ENCODE results near the gene SMC2.

The SMC2 gene

GRCh38 chr9:104121022-104121421 is 26.9 kb downstream of the SMC2 start:
- Histone ChIP-seq H3K36me3 (ENCODE audit: control insufficient read depth in 2 of 2, insufficient read depth in 1 of 2, low read length in 2 of 2) (peaks cover 14 to 81% of the 10 kb centered on the region in 2 experiments), H3K4me3 (ENCODE audit: low read depth, low read length) (no peak overlapping the region), H3K4me1 (ENCODE audit: control insufficient read depth, insufficient read depth, low read length) (0 out of 2 replicates have a peak, but pooled peaks cover 5% of the 10 kb centered on the region), H3K27ac (ENCODE audit: extremely low read depth, low read depth, low read length) (no peak overlapping the region), H3K9me3 (ENCODE audit: control insufficient read depth, insufficient read depth, low read depth, low read length) (no peaks in the 10 kb centered on the region)
- POLR2A ChIA-PET, result interaction anchor here (1.2 kb wide), 1 partner anchor 27 kb away, joined by 5 read pairs; the partner anchor contains the start of gene SMC2
- CTCF ChIA-PET, result interaction anchor here (0.6 to 1.2 kb wide), 3 partner anchors 9 to 246 kb away, joined by 3 to 5 read pairs (median 3); no protein-coding TSS in a partner anchor
- TF ChIP-seq, protein P1, sequence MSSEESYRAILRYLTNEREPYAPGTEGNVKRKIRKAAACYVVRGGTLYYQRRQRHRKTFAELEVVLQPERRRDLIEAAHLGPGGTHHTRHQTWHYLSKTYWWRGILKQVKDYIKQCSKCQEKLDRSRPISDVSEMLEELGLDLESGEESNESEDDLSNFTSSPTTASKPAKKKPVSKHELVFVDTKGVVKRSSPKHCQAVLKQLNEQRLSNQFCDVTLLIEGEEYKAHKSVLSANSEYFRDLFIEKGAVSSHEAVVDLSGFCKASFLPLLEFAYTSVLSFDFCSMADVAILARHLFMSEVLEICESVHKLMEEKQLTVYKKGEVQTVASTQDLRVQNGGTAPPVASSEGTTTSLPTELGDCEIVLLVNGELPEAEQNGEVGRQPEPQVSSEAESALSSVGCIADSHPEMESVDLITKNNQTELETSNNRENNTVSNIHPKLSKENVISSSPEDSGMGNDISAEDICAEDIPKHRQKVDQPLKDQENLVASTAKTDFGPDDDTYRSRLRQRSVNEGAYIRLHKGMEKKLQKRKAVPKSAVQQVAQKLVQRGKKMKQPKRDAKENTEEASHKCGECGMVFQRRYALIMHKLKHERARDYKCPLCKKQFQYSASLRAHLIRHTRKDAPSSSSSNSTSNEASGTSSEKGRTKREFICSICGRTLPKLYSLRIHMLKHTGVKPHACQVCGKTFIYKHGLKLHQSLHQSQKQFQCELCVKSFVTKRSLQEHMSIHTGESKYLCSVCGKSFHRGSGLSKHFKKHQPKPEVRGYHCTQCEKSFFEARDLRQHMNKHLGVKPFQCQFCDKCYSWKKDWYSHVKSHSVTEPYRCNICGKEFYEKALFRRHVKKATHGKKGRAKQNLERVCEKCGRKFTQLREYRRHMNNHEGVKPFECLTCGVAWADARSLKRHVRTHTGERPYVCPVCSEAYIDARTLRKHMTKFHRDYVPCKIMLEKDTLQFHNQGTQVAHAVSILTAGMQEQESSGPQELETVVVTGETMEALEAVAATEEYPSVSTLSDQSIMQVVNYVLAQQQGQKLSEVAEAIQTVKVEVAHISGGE (tag by site-specific recombination; conservative IDR thresholded peaks at IDR 0.05; ENCODE audit: low read depth), result no peak
- TF ChIP-seq MZF1 (tag by site-specific recombination; IDR thresholded peaks at IDR 0.05; ENCODE audit: borderline replicate concordance), result no peak
- TF ChIP-seq, protein P2, sequence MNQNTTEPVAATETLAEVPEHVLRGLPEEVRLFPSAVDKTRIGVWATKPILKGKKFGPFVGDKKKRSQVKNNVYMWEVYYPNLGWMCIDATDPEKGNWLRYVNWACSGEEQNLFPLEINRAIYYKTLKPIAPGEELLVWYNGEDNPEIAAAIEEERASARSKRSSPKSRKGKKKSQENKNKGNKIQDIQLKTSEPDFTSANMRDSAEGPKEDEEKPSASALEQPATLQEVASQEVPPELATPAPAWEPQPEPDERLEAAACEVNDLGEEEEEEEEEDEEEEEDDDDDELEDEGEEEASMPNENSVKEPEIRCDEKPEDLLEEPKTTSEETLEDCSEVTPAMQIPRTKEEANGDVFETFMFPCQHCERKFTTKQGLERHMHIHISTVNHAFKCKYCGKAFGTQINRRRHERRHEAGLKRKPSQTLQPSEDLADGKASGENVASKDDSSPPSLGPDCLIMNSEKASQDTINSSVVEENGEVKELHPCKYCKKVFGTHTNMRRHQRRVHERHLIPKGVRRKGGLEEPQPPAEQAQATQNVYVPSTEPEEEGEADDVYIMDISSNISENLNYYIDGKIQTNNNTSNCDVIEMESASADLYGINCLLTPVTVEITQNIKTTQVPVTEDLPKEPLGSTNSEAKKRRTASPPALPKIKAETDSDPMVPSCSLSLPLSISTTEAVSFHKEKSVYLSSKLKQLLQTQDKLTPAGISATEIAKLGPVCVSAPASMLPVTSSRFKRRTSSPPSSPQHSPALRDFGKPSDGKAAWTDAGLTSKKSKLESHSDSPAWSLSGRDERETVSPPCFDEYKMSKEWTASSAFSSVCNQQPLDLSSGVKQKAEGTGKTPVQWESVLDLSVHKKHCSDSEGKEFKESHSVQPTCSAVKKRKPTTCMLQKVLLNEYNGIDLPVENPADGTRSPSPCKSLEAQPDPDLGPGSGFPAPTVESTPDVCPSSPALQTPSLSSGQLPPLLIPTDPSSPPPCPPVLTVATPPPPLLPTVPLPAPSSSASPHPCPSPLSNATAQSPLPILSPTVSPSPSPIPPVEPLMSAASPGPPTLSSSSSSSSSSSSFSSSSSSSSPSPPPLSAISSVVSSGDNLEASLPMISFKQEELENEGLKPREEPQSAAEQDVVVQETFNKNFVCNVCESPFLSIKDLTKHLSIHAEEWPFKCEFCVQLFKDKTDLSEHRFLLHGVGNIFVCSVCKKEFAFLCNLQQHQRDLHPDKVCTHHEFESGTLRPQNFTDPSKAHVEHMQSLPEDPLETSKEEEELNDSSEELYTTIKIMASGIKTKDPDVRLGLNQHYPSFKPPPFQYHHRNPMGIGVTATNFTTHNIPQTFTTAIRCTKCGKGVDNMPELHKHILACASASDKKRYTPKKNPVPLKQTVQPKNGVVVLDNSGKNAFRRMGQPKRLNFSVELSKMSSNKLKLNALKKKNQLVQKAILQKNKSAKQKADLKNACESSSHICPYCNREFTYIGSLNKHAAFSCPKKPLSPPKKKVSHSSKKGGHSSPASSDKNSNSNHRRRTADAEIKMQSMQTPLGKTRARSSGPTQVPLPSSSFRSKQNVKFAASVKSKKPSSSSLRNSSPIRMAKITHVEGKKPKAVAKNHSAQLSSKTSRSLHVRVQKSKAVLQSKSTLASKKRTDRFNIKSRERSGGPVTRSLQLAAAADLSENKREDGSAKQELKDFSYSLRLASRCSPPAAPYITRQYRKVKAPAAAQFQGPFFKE (tag by site-specific recombination; IDR thresholded peaks at IDR 0.05; ENCODE audit: borderline replicate concordance), result no peak
- TF ChIP-seq ZNF174 (tag by site-specific recombination; IDR thresholded peaks at IDR 0.05), result no peak
- TF ChIP-seq ZNF521 (tag by site-specific recombination; IDR thresholded peaks at IDR 0.05), result no peak
- TF ChIP-seq MYNN (tag by site-specific recombination; IDR thresholded peaks at IDR 0.05; ENCODE audit: borderline replicate concordance), result no peak
- no peak for TF ChIP-seq ZNF138 (tag by site-specific recombination; IDR thresholded peaks at IDR 0.05; ENCODE audit: borderline replicate concordance)
- TF ChIP-seq IKZF3 (tag by site-specific recombination; IDR thresholded peaks at IDR 0.05), result no peak
- no peak for TF ChIP-seq ZNF280D (tag by site-specific recombination; IDR thresholded peaks at IDR 0.05)

DNA sequence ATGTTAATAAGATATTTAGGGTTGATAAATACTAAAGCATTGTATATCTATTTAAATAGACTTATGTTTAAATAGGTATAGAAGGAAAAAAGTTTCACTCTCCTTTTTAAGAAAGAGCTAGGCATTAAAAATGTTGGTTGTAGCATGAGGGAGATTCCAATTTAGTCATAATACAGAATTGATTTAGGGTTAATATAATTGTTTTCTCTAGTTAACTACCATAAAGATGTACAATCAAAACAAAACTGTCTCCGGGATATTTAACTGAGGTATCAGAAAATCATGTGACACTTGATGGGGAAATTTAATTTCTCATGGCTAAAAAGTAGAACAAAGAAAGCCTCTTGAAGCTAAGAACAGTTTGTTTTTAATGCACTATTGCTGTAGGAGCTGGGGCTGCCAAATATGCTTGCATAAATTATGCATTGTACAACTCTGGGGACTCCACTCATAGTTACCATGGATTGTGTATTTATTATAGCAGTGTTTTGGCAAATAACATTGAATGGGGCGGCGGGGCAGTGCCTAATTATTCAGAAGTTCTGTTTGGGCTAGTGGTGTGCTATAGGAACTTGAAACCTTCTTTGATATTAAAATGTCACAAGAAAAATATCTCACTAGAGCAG is 44.2 kb downstream of the SMC2 start:
- POLR2A ChIA-PET, result no interaction called here
- CTCF ChIA-PET, result no interaction called here
- no peaks in the 10 kb centered on the region for H3K4me1 ChIP-seq (ENCODE audit: control insufficient read depth, insufficient read depth, low read length)
- H3K4me3 ChIP-seq (ENCODE audit: low read depth, low read length), result no peak overlapping the region
- H3K27ac ChIP-seq (ENCODE audit: extremely low read depth, low read depth, low read length), result no peak overlapping the region
- H3K9me3 ChIP-seq (ENCODE audit: control insufficient read depth, insufficient read depth, low read depth, low read length), result no peaks in the 10 kb centered on the region
- H3K36me3 ChIP-seq (ENCODE audit: control insufficient read depth in 2 of 2, insufficient read depth in 1 of 2, low read length in 2 of 2), result peaks cover 16 to 79% of the 10 kb centered on the region in 2 experiments; a peak in 2 of 3 replicates
- no peak for TF ChIP-seq ZNF24 (tag by site-specific recombination; IDR thresholded peaks at IDR 0.05)
- no peak for TF ChIP-seq ZXDB (tag by site-specific recombination; IDR thresholded peaks at IDR 0.05)
- no peak for TF ChIP-seq INSM2 (tag by site-specific recombination; IDR thresholded peaks at IDR 0.05)
- TF ChIP-seq ZBTB7A (tag by site-specific recombination; IDR thresholded peaks at IDR 0.05; ENCODE audit: low read depth), result no peak
- TF ChIP-seq, protein P3, sequence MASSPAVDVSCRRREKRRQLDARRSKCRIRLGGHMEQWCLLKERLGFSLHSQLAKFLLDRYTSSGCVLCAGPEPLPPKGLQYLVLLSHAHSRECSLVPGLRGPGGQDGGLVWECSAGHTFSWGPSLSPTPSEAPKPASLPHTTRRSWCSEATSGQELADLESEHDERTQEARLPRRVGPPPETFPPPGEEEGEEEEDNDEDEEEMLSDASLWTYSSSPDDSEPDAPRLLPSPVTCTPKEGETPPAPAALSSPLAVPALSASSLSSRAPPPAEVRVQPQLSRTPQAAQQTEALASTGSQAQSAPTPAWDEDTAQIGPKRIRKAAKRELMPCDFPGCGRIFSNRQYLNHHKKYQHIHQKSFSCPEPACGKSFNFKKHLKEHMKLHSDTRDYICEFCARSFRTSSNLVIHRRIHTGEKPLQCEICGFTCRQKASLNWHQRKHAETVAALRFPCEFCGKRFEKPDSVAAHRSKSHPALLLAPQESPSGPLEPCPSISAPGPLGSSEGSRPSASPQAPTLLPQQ (tag by site-specific recombination; IDR thresholded peaks at IDR 0.05), result no peak
- TF ChIP-seq, protein P4, sequence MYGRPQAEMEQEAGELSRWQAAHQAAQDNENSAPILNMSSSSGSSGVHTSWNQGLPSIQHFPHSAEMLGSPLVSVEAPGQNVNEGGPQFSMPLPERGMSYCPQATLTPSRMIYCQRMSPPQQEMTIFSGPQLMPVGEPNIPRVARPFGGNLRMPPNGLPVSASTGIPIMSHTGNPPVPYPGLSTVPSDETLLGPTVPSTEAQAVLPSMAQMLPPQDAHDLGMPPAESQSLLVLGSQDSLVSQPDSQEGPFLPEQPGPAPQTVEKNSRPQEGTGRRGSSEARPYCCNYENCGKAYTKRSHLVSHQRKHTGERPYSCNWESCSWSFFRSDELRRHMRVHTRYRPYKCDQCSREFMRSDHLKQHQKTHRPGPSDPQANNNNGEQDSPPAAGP (tag by site-specific recombination; IDR thresholded peaks at IDR 0.05), result no peak
- no peak for TF ChIP-seq KLF1 (tag by site-specific recombination; IDR thresholded peaks at IDR 0.05)
- no peak for TF ChIP-seq ZNF174 (tag by site-specific recombination; IDR thresholded peaks at IDR 0.05)
